Transverse colon (tissue), 4 donors: ENCODE measurements around the gene FLOT2.

Experiments
- EP300 ChIP-seq: sonication (generic); formaldehyde crosslinking; IDR thresholded peaks from one replicate; pipeline ENCODE4 v1.6.1; 2017; ENCODE audit warnings: antibody characterized with exemption, low read depth
- POLR2A ChIP-seq: fragments of 450-650 bp; IDR thresholded peaks from one replicate; pipeline ENCODE4 v1.6.1; 2016; ENCODE audit warnings: antibody characterized with exemption, mild to moderate bottlenecking, moderate library complexity
- POLR2AphosphoS5 ChIP-seq, 3 donors: sonication (generic); formaldehyde crosslinking; IDR thresholded peaks; one replicate each; pipeline ENCODE4 v1.6.1; 2016; ENCODE audit warnings: antibody characterized with exemption in 3 of 3
- TF ChIP-seq, protein P1 (sequence below), 5 experiments: fragments of 200-600 bp in 3 of 5; fragments of 450-650 bp in 2 of 5; sonication (generic) in 3 of 5; IDR thresholded peaks; 1 replicate in 2 of 5; 2 replicates in 3 of 5; pipeline ENCODE4 v1.5.1; 2016 to 2017; ENCODE audit warnings: antibody characterized with exemption in 5 of 5, inconsistent platforms in 3 of 5, mild to moderate bottlenecking in 2 of 5, moderate library complexity in 1 of 5

DNA sequence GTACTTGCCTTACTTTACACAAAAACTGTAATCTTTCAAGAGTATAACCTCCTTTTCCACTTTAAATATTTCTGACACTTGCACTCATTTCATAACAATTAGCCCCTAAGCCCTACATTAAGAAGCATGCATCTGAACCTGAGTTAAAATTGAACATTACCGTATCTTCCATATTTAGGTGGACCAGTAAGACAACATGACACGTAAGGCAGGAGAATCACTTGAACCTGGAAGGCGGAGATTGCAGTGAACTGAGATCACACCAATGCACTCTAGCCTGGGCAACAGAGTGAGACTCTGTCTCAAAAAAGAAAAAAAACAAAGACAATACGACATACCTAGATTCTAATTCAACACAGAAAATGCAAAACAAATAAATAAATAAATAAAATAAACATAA is 46.8 kb upstream of the FLOT2 start:
- TF ChIP-seq POLR2A: no peak
- TF ChIP-seq, protein P1, sequence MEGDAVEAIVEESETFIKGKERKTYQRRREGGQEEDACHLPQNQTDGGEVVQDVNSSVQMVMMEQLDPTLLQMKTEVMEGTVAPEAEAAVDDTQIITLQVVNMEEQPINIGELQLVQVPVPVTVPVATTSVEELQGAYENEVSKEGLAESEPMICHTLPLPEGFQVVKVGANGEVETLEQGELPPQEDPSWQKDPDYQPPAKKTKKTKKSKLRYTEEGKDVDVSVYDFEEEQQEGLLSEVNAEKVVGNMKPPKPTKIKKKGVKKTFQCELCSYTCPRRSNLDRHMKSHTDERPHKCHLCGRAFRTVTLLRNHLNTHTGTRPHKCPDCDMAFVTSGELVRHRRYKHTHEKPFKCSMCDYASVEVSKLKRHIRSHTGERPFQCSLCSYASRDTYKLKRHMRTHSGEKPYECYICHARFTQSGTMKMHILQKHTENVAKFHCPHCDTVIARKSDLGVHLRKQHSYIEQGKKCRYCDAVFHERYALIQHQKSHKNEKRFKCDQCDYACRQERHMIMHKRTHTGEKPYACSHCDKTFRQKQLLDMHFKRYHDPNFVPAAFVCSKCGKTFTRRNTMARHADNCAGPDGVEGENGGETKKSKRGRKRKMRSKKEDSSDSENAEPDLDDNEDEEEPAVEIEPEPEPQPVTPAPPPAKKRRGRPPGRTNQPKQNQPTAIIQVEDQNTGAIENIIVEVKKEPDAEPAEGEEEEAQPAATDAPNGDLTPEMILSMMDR (IDR thresholded peaks at IDR 0.05): no peak
- TF ChIP-seq POLR2AphosphoS5 (IDR thresholded peaks at IDR 0.05): no peak
- TF ChIP-seq EP300: no peak
